BJ (cell line): ENCODE results near the gene NAA16. TPM values are rescaled to one million over a fixed set of nuclear protein-coding genes. Genes with fewer than 3 reads are reported as not detected.

ENCODE experiments used
- CTCF ChIA-PET: fragments of 350-600 bp; formaldehyde crosslinking; extraction: SDS; loops from one replicate; lab custom pipeline; 2021; ENCODE audit warnings: antibody characterized with exemption, inconsistent platforms; lab: Yijun Ruan, JAX
- POLR2A ChIA-PET: fragments of 300-600 bp; sonication (Branson Sonifier 250); formaldehyde crosslinking; extraction: SDS; loops from one replicate; lab custom pipeline; 2021; ENCODE audit warnings: antibody characterized with exemption; lab: Charles Lee
- DNase-seq: peaks from one replicate; pipeline ENCODE4 v3.0.0-alpha.2; 2011; ENCODE audit warnings: low read depth
- H3K27me3 ChIP-seq: 2 replicates; pipeline ENCODE4 v1.6.0; 2011; ENCODE audit warnings: low read length; ENCODE audit not compliant: control insufficient read depth, insufficient read depth
- H3K36me3 ChIP-seq: 2 replicates; pipeline ENCODE4 v1.5.1; 2011; ENCODE audit warnings: low read length; ENCODE audit not compliant: control insufficient read depth, insufficient read depth
- H3K4me3 ChIP-seq: 2 replicates; pipeline ENCODE4 v1.5.1; 2011; ENCODE audit warnings: low read depth, mild to moderate bottlenecking, control low read depth, low read length
- polyA plus RNA-seq: library from polyadenylated mRNA; depleted of rRNA; stranded (reverse); fragments of >200 nt; gene quantifications from 2 replicates; pipeline ENCODE4 v1.2.3, GENCODE V29; 2011
- TF ChIP-seq, protein P1 (sequence below): IDR thresholded peaks from 2 replicates; pipeline ENCODE4 v1.5.1; 2011; ENCODE audit warnings: low read depth, mild to moderate bottlenecking, control low read depth, inconsistent platforms, low read length, moderate library complexity; ENCODE audit not compliant: insufficient read depth

NAA16 gene
- polyA plus RNA-seq, 1 experiment: 4.8 TPM

DNA sequence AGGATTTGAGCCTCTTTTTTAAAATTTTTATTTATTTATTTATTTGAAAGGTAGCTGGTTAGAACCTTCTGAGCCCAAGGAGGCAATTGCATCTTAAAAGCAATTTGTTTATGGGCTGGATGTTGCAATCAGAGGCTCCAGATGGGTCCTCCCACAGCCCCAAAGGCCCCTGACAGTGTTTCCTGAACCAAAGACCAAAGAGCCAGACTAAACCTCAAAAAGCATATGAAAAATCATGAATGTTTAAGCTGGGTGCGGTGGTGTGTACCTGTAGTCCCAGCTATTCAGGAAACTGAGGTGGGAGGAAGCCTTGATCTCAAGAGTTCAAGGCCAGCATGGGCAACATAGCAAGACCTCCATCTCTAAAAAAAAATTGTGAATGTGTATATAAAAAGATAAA is 78.5 kb downstream of the NAA16 start:
- POLR2A ChIA-PET: no interaction called here
- TF ChIP-seq, protein P1, sequence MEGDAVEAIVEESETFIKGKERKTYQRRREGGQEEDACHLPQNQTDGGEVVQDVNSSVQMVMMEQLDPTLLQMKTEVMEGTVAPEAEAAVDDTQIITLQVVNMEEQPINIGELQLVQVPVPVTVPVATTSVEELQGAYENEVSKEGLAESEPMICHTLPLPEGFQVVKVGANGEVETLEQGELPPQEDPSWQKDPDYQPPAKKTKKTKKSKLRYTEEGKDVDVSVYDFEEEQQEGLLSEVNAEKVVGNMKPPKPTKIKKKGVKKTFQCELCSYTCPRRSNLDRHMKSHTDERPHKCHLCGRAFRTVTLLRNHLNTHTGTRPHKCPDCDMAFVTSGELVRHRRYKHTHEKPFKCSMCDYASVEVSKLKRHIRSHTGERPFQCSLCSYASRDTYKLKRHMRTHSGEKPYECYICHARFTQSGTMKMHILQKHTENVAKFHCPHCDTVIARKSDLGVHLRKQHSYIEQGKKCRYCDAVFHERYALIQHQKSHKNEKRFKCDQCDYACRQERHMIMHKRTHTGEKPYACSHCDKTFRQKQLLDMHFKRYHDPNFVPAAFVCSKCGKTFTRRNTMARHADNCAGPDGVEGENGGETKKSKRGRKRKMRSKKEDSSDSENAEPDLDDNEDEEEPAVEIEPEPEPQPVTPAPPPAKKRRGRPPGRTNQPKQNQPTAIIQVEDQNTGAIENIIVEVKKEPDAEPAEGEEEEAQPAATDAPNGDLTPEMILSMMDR: no peak
- Histone ChIP-seq H3K36me3 (no peaks in the 10 kb centered on the region), H3K27me3 (peaks cover 2% of the 10 kb centered on the region), H3K4me3 (no peak overlapping the region)
- no peak for DNase-seq
- CTCF ChIA-PET: interaction anchor here (1.1 to 1.9 kb wide), 3 partner anchors 9 to 17 kb away, joined by 3 to 6 read pairs (median 4); no protein-coding TSS in a partner anchor

GRCh38 chr13:41394166-41394565 is 83.1 kb downstream of the NAA16 start:
- POLR2A ChIA-PET: no interaction called here
- Histone ChIP-seq H3K36me3 (no peaks in the 10 kb centered on the region), H3K27me3 (peaks cover under 1% of the 10 kb centered on the region), H3K4me3 (no peak overlapping the region)
- TF ChIP-seq, protein P1: no peak
- no peak for DNase-seq
- CTCF ChIA-PET: no interaction called here

DNA sequence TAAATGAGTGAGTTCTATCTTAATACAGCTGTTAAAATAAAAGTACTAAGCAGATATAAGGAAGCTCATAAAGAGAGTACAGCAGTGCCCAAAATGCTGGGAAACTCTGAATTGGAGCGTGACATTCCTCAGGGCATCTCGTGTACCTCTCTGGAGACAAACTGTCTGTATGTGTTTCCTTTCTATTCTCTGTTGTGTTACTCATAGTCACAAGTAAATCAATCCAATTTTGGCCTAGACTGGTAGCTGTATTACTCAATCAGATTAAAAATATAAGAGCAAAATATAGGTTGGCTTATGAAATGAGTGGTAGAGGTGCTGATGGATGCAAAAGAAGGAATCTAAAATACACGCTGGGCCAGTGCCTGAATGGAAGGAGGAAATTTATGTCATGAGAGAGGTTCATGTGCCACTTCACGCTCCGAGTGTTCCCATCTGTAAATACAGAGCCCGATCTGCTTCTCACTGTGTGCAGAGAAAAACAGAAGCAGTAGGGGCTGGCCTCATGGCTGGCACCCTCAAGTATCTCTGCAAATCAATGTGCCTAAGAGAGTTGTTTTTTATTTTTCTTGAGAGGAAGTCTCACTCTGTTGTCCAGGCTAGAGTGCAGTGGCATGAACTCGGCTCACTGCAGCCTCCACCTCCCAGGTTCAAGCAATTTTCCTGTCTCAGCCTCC is 87.6 kb downstream of the NAA16 start:
- Histone ChIP-seq H3K36me3 (no peaks in the 10 kb centered on the region), H3K4me3 (no peak overlapping the region), H3K27me3 (no peaks in the 10 kb centered on the region; the same call in 1 of the 2 replicates)
- ChIA-PET CTCF (interaction anchor here (1.2 to 1.7 kb wide), 2 partner anchors 9 to 14 kb away, joined by 5 to 6 read pairs; no protein-coding TSS in a partner anchor), POLR2A (interaction anchor here (0.6 kb wide), 1 partner anchor 254 kb away, joined by 3 read pairs; no protein-coding TSS in a partner anchor)
- DNase-seq: no peak
- TF ChIP-seq, protein P1: no peak

DNA sequence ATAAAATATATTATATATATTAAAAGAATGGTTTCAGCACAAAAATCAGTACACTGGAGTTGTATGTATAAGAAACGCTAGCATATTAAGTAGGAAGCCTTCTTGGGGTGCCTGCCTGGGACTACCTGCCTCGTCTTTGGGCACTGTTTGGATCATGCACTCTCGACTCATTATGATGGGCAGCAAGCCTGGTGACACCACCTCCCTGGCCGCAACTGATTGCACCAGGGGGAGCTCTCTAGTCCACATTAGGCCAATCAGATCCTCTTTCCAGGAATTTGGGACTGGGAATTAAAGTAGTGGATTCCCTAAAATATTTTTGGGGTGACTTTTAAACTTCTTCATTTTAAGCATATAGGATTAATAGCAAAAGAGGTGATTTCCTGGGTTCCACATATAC is 90.3 kb downstream of the NAA16 start:
- no peak for DNase-seq
- Histone ChIP-seq H3K36me3 (no peaks in the 10 kb centered on the region), H3K4me3 (no peak overlapping the region), H3K27me3 (no peaks in the 10 kb centered on the region)
- POLR2A ChIA-PET: no interaction called here
- CTCF ChIA-PET: interaction anchor here (0.6 kb wide), 1 partner anchor 242 kb away, joined by 3 read pairs; no protein-coding TSS in a partner anchor
- TF ChIP-seq, protein P1: no peak

DNA sequence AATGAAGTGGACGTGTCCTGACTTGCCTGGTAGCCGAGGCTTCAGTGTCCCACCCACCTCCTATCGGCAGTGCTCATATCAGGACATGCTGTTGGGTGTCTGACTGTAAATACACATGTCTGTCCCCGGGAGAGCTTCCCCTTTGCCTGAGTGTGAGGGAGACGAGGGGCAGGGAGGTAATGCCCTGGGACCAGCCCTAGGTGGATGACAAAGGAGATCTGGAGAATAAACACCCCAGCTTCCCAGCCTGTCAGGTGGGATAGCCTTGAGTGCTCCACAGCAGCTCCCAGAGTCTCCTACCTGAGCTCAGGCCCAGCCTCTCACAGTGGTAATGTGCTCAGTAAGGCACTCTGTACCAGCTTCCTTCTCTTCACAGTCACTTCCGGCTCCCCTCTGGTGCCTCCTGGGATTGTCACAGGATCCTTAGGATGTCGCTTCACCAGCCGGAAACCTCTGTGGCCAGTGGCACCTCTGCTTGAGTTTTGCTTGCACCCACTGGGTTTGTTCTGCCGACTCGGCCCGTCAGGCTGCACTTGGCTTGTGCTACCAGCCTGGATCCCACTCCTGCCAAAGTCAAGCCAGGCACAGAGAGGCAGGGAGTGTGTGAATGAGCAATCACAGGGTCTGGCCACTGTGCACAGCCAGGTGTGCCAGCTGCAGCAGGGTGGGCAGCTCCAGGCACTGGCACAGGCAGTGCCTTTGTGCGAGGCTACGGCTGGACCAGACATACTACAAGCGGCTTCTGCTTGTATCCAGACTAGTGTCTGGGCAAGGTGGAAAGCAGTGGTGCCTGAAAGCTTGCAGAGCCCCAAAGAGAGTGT is 91.8 kb downstream of the NAA16 start:
- Histone ChIP-seq H3K4me3 (no peak overlapping the region), H3K27me3 (no peaks in the 10 kb centered on the region), H3K36me3 (no peaks in the 10 kb centered on the region)
- TF ChIP-seq, protein P1: no peak
- no peak for DNase-seq
- ChIA-PET CTCF (interaction anchor here (0.6 to 1.2 kb wide), 3 partner anchors 18 to 251 kb away, joined by 3 to 5 read pairs (median 3); no protein-coding TSS in a partner anchor), POLR2A (no interaction called here)
